Spleen (tissue), 7 donors: ENCODE data around the gene WDR49.

Source experiments
- CTCF ChIP-seq, 11 experiments: fragments of 200-600 bp in 7 of 11; fragments of 450-650 bp in 4 of 11; sonication (generic) in 4 of 11; IDR thresholded peaks in 8 of 11; conservative IDR thresholded peaks in 3 of 11; 1 replicate in 7 of 11; 2 replicates in 4 of 11; pipeline versions ENCODE4 v1.4.0 to v1.8.0; 2016 to 2021; ENCODE audit warnings: antibody characterized with exemption in 11 of 11, inconsistent platforms in 4 of 11, mild to moderate bottlenecking in 1 of 11
- POLR2A ChIP-seq, 3 donors: fragments of 450-650 bp; IDR thresholded peaks; one replicate each; pipeline ENCODE4 v1.5.1; 2017; ENCODE audit warnings: antibody characterized with exemption in 3 of 3, mild to moderate bottlenecking in 1 of 3
- POLR2AphosphoS5 ChIP-seq, 3 donors: sonication (generic); formaldehyde crosslinking; IDR thresholded peaks; one replicate each; pipeline ENCODE4 v1.5.1; 2017; ENCODE audit warnings: antibody characterized with exemption in 3 of 3
- donor health status: DM: no; HTN: no; CAD: no; lungs with moderate emphysema.
- donor health status: DM: no; HTN: no; CAD: no.
- donor health status: DM: no; HTN: no; CAD: no.

DNA sequence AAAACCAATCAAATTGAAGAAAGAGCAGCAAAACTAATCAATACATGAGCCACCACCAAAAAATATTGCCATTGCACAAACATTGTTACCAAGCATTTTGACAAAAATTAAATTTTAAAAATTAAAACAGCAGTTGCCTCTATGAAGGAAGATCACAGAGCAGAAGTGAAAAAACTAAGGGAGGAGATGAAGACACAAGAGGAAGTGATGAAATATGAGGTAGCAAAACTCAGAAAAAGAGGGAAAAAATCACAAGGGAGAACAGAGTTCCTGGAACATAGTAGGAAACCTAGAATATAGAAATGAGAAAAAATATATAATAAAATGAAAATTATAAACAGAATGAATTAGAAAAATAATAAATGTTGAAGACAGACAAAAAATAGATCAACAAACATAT lies 172.6 kb downstream of the WDR49 start:
- TF ChIP-seq CTCF (IDR thresholded peaks at IDR 0.05 in 8 of 11, conservative IDR thresholded peaks at IDR 0.05 in 3 of 11) (no peak), POLR2AphosphoS5 (IDR thresholded peaks at IDR 0.05) (no peak), POLR2A (IDR thresholded peaks at IDR 0.05) (no peak)
